Measurements from ENCODE around the gene TSPAN1.

GRCh38 chr1:46187106-46187869 lies 12.4 kb downstream of the TSPAN1 start:
- TF ChIP-seq CTCF (IDR thresholded peaks at IDR 0.05; ENCODE audit: poor library complexity) (no peak), EZH2 (IDR thresholded peaks at IDR 0.05; ENCODE audit: borderline replicate concordance) (no peak), EZH2phosphoT487 (IDR thresholded peaks at IDR 0.05; ENCODE audit: low read depth, severe bottlenecking, unreplicated experiment) (no peak)
